Left cardiac atrium (tissue), 4 donors: Measurements from ENCODE around the gene CHAC1. TPM values are rescaled to one million over a fixed set of nuclear protein-coding genes. Genes with fewer than 3 reads are reported as not detected.

ENCODE experiments used
- ATAC-seq, 2 donors: fragments of 200-7000 bp; cut with Tn5 transposase; one replicate each; pipeline ENCODE4 v1.9.1; 2020; ENCODE audit warnings: mild to moderate bottlenecking in 2 of 2, moderate library complexity in 2 of 2
- DNase-seq: peaks from one replicate; pipeline ENCODE4 v3.0.0-alpha.2; 2020
- intact Hi-C, 2 donors: fragments of 100-400 bp; cut with DNase I; formaldehyde crosslinking; loops; one replicate each; pipeline versions ENCODE4 v1.14.1 to v1.15.1; 2022 to 2023
- total RNA-seq, 2 donors: library from RNA; stranded (reverse); fragmentation: NEBNext Ultra II Directional; extraction: Animal tissue kit (Norgen Biotek cat#: 25700); gene quantifications; one replicate each; pipeline ENCODE4 v1.2.1, GENCODE V29; 2021
- donor health status: DM: no; HTN: yes; CAD: no.
- donor health status: DM: no; HTN: yes; CAD: no; lungs with severe emphysema.
- donor health status: DM: yes; HTN: yes; CAD: no.
- donor health status: Dilated cardiomyopathy.

The CHAC1 gene
- total RNA-seq, 2 donors from 2014 or later = 2.6 to 3.3 TPM

- no peak for DNase-seq
- peak in 1 of 2 donors; percentile 26 for ATAC-seq
- intact Hi-C loops = no loop called here
Measured at GRCh38 chr15:41001524-41002214, 48.4 kb downstream of the CHAC1 start.

- intact Hi-C loops = no loop called here
Measured at GRCh38 chr15:41004490-41004889, 51.2 kb downstream of the CHAC1 start.

More at GRCh38 chr15:41004490-41004889, 51.2 kb downstream of the CHAC1 start:
- ATAC-seq (no peak), DNase-seq (no peak)

Other genes starting within 250 kb of the CHAC1 start
- gene RMDN3, start 198.2 kb upstream of the CHAC1 start, total RNA-seq = 10 to 100 TPM; 20.7 to 23.8 TPM
- gene GCHFR, start 189.4 kb upstream of the CHAC1 start, total RNA-seq = 10 to 100 TPM in 1 of 2 donors, 1 to 10 TPM in 1; 6.5 to 18.2 TPM
- gene C15orf62, start 183.5 kb upstream of the CHAC1 start, total RNA-seq = under 1 TPM; 0.26 to 0.32 TPM
- 10 to 100 TPM; 12.7 to 26.8 TPM for gene ZFYVE19, start 146.4 kb upstream of the CHAC1 start, total RNA-seq
- gene DNAJC17, start 146.0 kb upstream of the CHAC1 start, total RNA-seq = 10 to 100 TPM; 18.8 to 19.2 TPM
- gene PPP1R14D, start 124.8 kb upstream of the CHAC1 start, total RNA-seq = not detected
- gene SPINT1, start 109.4 kb upstream of the CHAC1 start, total RNA-seq = 1 to 10 TPM; 1.3 to 1.4 TPM
- not detected for gene RHOV, start 79.2 kb upstream of the CHAC1 start, total RNA-seq
- 10 to 100 TPM; 17.1 to 23.7 TPM for gene VPS18, start 59.0 kb upstream of the CHAC1 start, total RNA-seq
- gene DLL4, start 24.1 kb upstream of the CHAC1 start, total RNA-seq = 1 to 10 TPM; 8.5 to 9.2 TPM
- gene INO80, start 162.8 kb downstream of the CHAC1 start, total RNA-seq = 10 to 100 TPM; 11.1 to 16.8 TPM